Ovary (tissue), 3 donors: Measurements from ENCODE around the gene LSS.

Experiments used
- CTCF ChIP-seq, 3 donors: fragments of 450-650 bp in 2 of 3; fragments of 200-600 bp in 1 of 3; IDR thresholded peaks; one replicate each; pipeline versions ENCODE4 v1.5.1 to v1.8.0; 2016 to 2022; ENCODE audit warnings: antibody characterized with exemption in 3 of 3, mild to moderate bottlenecking in 1 of 3
- EP300 ChIP-seq: sonication (generic); formaldehyde crosslinking; IDR thresholded peaks from one replicate; pipeline ENCODE4 v1.6.1; 2017; ENCODE audit warnings: antibody characterized with exemption
- POLR2A ChIP-seq: fragments of 450-650 bp; IDR thresholded peaks from one replicate; pipeline ENCODE4 v1.6.1; 2017; ENCODE audit warnings: antibody characterized with exemption, mild to moderate bottlenecking, moderate library complexity
- donor health status: DM: no; HTN: no; CAD: no.

- TF ChIP-seq CTCF (IDR thresholded peaks at IDR 0.05) = no peak
- TF ChIP-seq EP300 = no peak
- no peak for TF ChIP-seq POLR2A
These were observed 32.9 kb downstream of the LSS start for GRCh38 chr21:46195595-46196195.
